Osteoblast (primary cell): ENCODE results near the gene MTCL1. TPM values are rescaled to one million over a fixed set of nuclear protein-coding genes. Genes with fewer than 3 reads are reported as not detected.

ENCODE experiments used
- DNase-seq: peaks from one replicate; pipeline ENCODE4 v3.0.0; 2011; ENCODE audit warnings: low spot score, mixed read lengths; ENCODE audit not compliant: insufficient read length; ENCODE audit errors: missing footprints
- H2AFZ ChIP-seq: 2 replicates; pipeline ENCODE4 v1.6.0; 2011; ENCODE audit warnings: mild to moderate bottlenecking, low read length
- H3K27ac ChIP-seq: 2 replicates; pipeline ENCODE4 v1.5.1; 2011; ENCODE audit warnings: mild to moderate bottlenecking, low read depth, low read length, moderate library complexity
- H3K27me3 ChIP-seq: 2 replicates; pipeline ENCODE4 v1.6.0; 2012; ENCODE audit warnings: mild to moderate bottlenecking, control low read depth, inconsistent platforms, low read length, moderate library complexity; ENCODE audit not compliant: insufficient read depth
- H3K36me3 ChIP-seq: 2 replicates; pipeline ENCODE4 v1.5.1; 2011; ENCODE audit warnings: mild to moderate bottlenecking, low read length, control low read depth, moderate library complexity; ENCODE audit not compliant: insufficient read depth
- H3K4me1 ChIP-seq: 2 replicates; pipeline ENCODE4 v1.5.1; 2011; ENCODE audit warnings: mild to moderate bottlenecking, low read length, control low read depth, moderate library complexity; ENCODE audit not compliant: insufficient read depth
- H3K4me2 ChIP-seq: 2 replicates; pipeline ENCODE4 v1.6.0; 2011; ENCODE audit warnings: mild to moderate bottlenecking, low read length; ENCODE audit not compliant: insufficient read depth
- H3K4me3 ChIP-seq: fragments of 200-600 bp; sonication (generic); 3 replicates; pipeline ENCODE4 v1.5.1; 2012; ENCODE audit warnings: mild to moderate bottlenecking, low read length, inconsistent platforms; ENCODE audit not compliant: insufficient read depth
- H3K79me2 ChIP-seq: 2 replicates; pipeline ENCODE4 v1.6.0; 2012; ENCODE audit warnings: mild to moderate bottlenecking, low read length, control low read depth, inconsistent platforms; ENCODE audit not compliant: insufficient read depth
- H3K9me3 ChIP-seq: 2 replicates; pipeline ENCODE4 v1.5.1; 2011; ENCODE audit warnings: low read depth, low read length, control low read depth
- H4K20me1 ChIP-seq: 2 replicates; pipeline ENCODE4 v1.6.0; 2012; ENCODE audit warnings: mild to moderate bottlenecking, low read length, control low read depth; ENCODE audit not compliant: insufficient read depth
- CTCF ChIP-seq: IDR thresholded peaks from 2 replicates; pipeline ENCODE4 v1.5.1; 2011; ENCODE audit warnings: mild to moderate bottlenecking, low read depth, low read length, moderate library complexity; ENCODE audit errors: extremely low read depth
- total RNA-seq: library from RNA; depleted of rRNA; stranded (reverse); fragments of >200 nt; gene quantifications from 2 replicates; pipeline ENCODE4 v1.2.3, GENCODE V29; 2012

Gene MTCL1
- total RNA-seq, 1 donor = 38.0 TPM

- Histone ChIP-seq H2AFZ (no peak overlapping the region), H3K36me3 (peaks cover 56% of the 10 kb centered on the region), H3K79me2 (peaks cover 71% of the 10 kb centered on the region), H3K4me2 (no peak overlapping the region), H3K4me3 (no peak overlapping the region), H3K27ac (no peak overlapping the region), H3K27me3 (no peaks in the 10 kb centered on the region), H3K9me3 (no peaks in the 10 kb centered on the region), H4K20me1 (peaks cover 13% of the 10 kb centered on the region), H3K4me1 (peaks cover 8% of the 10 kb centered on the region)
- DNase-seq = no peak
- no peak for TF ChIP-seq CTCF
These were observed 13.8 kb downstream of the MTCL1 start for GRCh38 chr18:8719192-8719591.

GRCh38 chr18:8720141-8720540 is 14.8 kb downstream of the MTCL1 start:
- Histone ChIP-seq H3K4me1 (peaks cover 8% of the 10 kb centered on the region), H3K4me3 (no peak overlapping the region), H2AFZ (no peak overlapping the region), H4K20me1 (peaks cover 13% of the 10 kb centered on the region), H3K27me3 (no peaks in the 10 kb centered on the region), H3K79me2 (peaks cover 70% of the 10 kb centered on the region), H3K4me2 (no peak overlapping the region), H3K36me3 (peaks cover 52% of the 10 kb centered on the region), H3K27ac (no peak overlapping the region), H3K9me3 (no peaks in the 10 kb centered on the region)
- no peak for TF ChIP-seq CTCF
- no peak for DNase-seq

GRCh38 chr18:8721094-8721669 is 15.8 kb downstream of the MTCL1 start:
- no peak for DNase-seq
- Histone ChIP-seq H3K4me3 (no peak overlapping the region), H3K27me3 (no peaks in the 10 kb centered on the region), H3K9me3 (no peaks in the 10 kb centered on the region), H3K27ac (peak overlapping the region; percentile 34), H2AFZ (no peak overlapping the region), H3K79me2 (peaks cover 62% of the 10 kb centered on the region), H3K4me1 (peaks cover 8% of the 10 kb centered on the region), H3K36me3 (peaks cover 48% of the 10 kb centered on the region), H3K4me2 (no peak overlapping the region), H4K20me1 (peaks cover 9% of the 10 kb centered on the region)
- TF ChIP-seq CTCF = no peak

- TF ChIP-seq CTCF = no peak
- Histone ChIP-seq H2AFZ (no peak overlapping the region), H3K4me1 (peaks cover 8% of the 10 kb centered on the region), H3K79me2 (peaks cover 62% of the 10 kb centered on the region), H3K27me3 (no peaks in the 10 kb centered on the region), H3K27ac (peak overlapping the region; percentile 34), H3K4me2 (no peak overlapping the region), H3K9me3 (no peaks in the 10 kb centered on the region), H4K20me1 (peaks cover 9% of the 10 kb centered on the region), H3K36me3 (peaks cover 46% of the 10 kb centered on the region), H3K4me3 (no peak overlapping the region)
- DNase-seq = no peak
These were observed 16.4 kb downstream of the MTCL1 start for GRCh38 chr18:8721716-8722115.
